WTC11 (cell line): Measurements from ENCODE around the gene VASN. TPM values are rescaled to one million over a fixed set of nuclear protein-coding genes. Genes with fewer than 3 reads are reported as not detected.

ENCODE experiments used
- ATAC-seq: fragments of 200-7000 bp; cut with Tn5 transposase; 2 replicates; pipeline ENCODE4 v1.10.0; 2021; ENCODE audit warnings: mild to moderate bottlenecking, moderate library complexity
- CTCF ChIA-PET: fragments of 300-600 bp; sonication (Branson Sonifier 250); formaldehyde crosslinking; loops from one replicate; lab custom pipeline; 2021; ENCODE audit warnings: antibody characterized with exemption; lab: Charles Lee
- POLR2A ChIA-PET: fragments of 350-600 bp; sonication (Branson Sonifier 250); formaldehyde crosslinking; loops from one replicate; lab custom pipeline; 2021; ENCODE audit warnings: antibody characterized with exemption; lab: Charles Lee
- DNase-seq: peaks from one replicate; pipeline ENCODE4 v3.0.0; 2021; ENCODE audit warnings: low spot score
- H3K27ac Mint-ChIP-seq: 2 replicates; pipeline ENCODE4 v1.8.0; 2021; ENCODE audit warnings: mixed read lengths
- H3K27me3 Mint-ChIP-seq: 2 replicates; pipeline ENCODE4 v1.8.0; 2021; ENCODE audit warnings: low read depth, mild to moderate bottlenecking, moderate library complexity, mixed read lengths
- H3K36me3 Mint-ChIP-seq: 2 replicates; pipeline ENCODE4 v1.8.0; 2021; ENCODE audit warnings: mixed read lengths
- H3K4me1 Mint-ChIP-seq: 2 replicates; pipeline ENCODE4 v1.8.0; 2022; ENCODE audit warnings: mixed read lengths
- H3K4me3 Mint-ChIP-seq: 2 replicates; pipeline ENCODE4 v1.8.0; 2021; ENCODE audit warnings: mild to moderate bottlenecking, moderate library complexity, mixed read lengths
- H3K9me3 Mint-ChIP-seq: 2 replicates; pipeline ENCODE4 v1.8.0; 2021; ENCODE audit warnings: mixed read lengths
- E2F4 ChIP-seq: sonication (generic); formaldehyde crosslinking; IDR thresholded peaks from 2 replicates; pipeline ENCODE4 v1.8.1; 2022; ENCODE audit warnings: low read depth, mild to moderate bottlenecking, moderate library complexity, missing genetic modification reagents, borderline replicate concordance
- ETV6 ChIP-seq: sonication (generic); formaldehyde crosslinking; IDR thresholded peaks from 2 replicates; pipeline ENCODE4 v1.8.1; 2022; ENCODE audit warnings: mild to moderate bottlenecking, missing genetic modification reagents
- FOXJ3 ChIP-seq: sonication (generic); formaldehyde crosslinking; IDR thresholded peaks from 2 replicates; pipeline ENCODE4 v1.9.0; 2021; ENCODE audit warnings: missing genetic modification reagents, mild to moderate bottlenecking, borderline replicate concordance
- FOXK1 ChIP-seq: sonication (generic); formaldehyde crosslinking; IDR thresholded peaks from 2 replicates; pipeline ENCODE4 v1.8.0; 2022; ENCODE audit warnings: mild to moderate bottlenecking, moderate library complexity, missing genetic modification reagents
- GABPB1 ChIP-seq: sonication (generic); formaldehyde crosslinking; IDR thresholded peaks from 2 replicates; pipeline ENCODE4 v1.8.1; 2023; ENCODE audit warnings: mild to moderate bottlenecking, missing genetic modification reagents
- IRF2 ChIP-seq: sonication (generic); formaldehyde crosslinking; IDR thresholded peaks from 2 replicates; pipeline ENCODE4 v1.8.0; 2022; ENCODE audit warnings: low read depth, missing genetic modification reagents, borderline replicate concordance
- JUN ChIP-seq: sonication (generic); formaldehyde crosslinking; IDR thresholded peaks from 2 replicates; pipeline ENCODE4 v1.8.0; 2023; ENCODE audit warnings: mild to moderate bottlenecking, missing genetic modification reagents
- NR3C1 ChIP-seq: sonication (generic); formaldehyde crosslinking; conservative IDR thresholded peaks from 2 replicates; pipeline ENCODE4 v1.8.1; 2023; ENCODE audit warnings: low read depth, mild to moderate bottlenecking, missing genetic modification reagents
- SMAD3 ChIP-seq: sonication (generic); formaldehyde crosslinking; IDR thresholded peaks from 2 replicates; pipeline ENCODE4 v1.8.0; 2022; ENCODE audit warnings: missing genetic modification reagents, mild to moderate bottlenecking, borderline replicate concordance
- TEAD1 ChIP-seq: sonication (generic); formaldehyde crosslinking; IDR thresholded peaks from 2 replicates; pipeline ENCODE4 v1.8.0; 2022; ENCODE audit warnings: mild to moderate bottlenecking, missing genetic modification reagents
- TEAD4 ChIP-seq: sonication (generic); formaldehyde crosslinking; IDR thresholded peaks from 2 replicates; pipeline ENCODE4 v1.8.0; 2022; ENCODE audit warnings: mild to moderate bottlenecking, missing genetic modification reagents
- ZNF138 ChIP-seq: sonication (generic); formaldehyde crosslinking; conservative IDR thresholded peaks from 2 replicates; pipeline ENCODE4 v1.8.1; 2022; ENCODE audit warnings: mild to moderate bottlenecking, moderate library complexity, missing genetic modification reagents
- ZNF232 ChIP-seq: sonication (generic); formaldehyde crosslinking; IDR thresholded peaks from 2 replicates; pipeline ENCODE4 v1.8.0; 2022; ENCODE audit warnings: mild to moderate bottlenecking, missing genetic modification reagents
- ZNF263 ChIP-seq: sonication (generic); formaldehyde crosslinking; IDR thresholded peaks from 2 replicates; pipeline ENCODE4 v1.8.1; 2022; ENCODE audit warnings: low read depth, mild to moderate bottlenecking, moderate library complexity, missing genetic modification reagents
- ZNF317 ChIP-seq: sonication (generic); formaldehyde crosslinking; IDR thresholded peaks from 2 replicates; pipeline ENCODE4 v1.8.1; 2023; ENCODE audit warnings: low read depth, mild to moderate bottlenecking, moderate library complexity, missing genetic modification reagents, borderline replicate concordance
- ZNF396 ChIP-seq: fragments of 250-450 bp; sonication (Bioruptor Pico); IDR thresholded peaks from 2 replicates; pipeline ENCODE4 v1.8.0; 2021; ENCODE audit warnings: mild to moderate bottlenecking, moderate library complexity, borderline replicate concordance
- ZNF423 ChIP-seq: fragments of 250-450 bp; sonication (Bioruptor Pico); IDR thresholded peaks from 2 replicates; pipeline ENCODE4 v2.1.2; 2022; ENCODE audit warnings: mild to moderate bottlenecking, moderate library complexity
- total RNA-seq: library from RNA; stranded (reverse); gene quantifications from 3 replicates; pipeline ENCODE4 v1.2.3, GENCODE V29; 2021
- TF ChIP-seq, protein P1 (sequence below): sonication (generic); formaldehyde crosslinking; IDR thresholded peaks from 2 replicates; pipeline ENCODE4 v1.8.1; 2023; ENCODE audit warnings: mild to moderate bottlenecking, missing genetic modification reagents
- TF ChIP-seq, protein P2 (sequence below): fragments of 250-450 bp; sonication (Bioruptor Pico); IDR thresholded peaks from 2 replicates; pipeline ENCODE4 v1.8.0; 2021; ENCODE audit warnings: mild to moderate bottlenecking
- TF ChIP-seq, protein P3 (sequence below): sonication (generic); formaldehyde crosslinking; IDR thresholded peaks from 2 replicates; pipeline ENCODE4 v1.8.0; 2023; ENCODE audit warnings: missing genetic modification reagents, mild to moderate bottlenecking, borderline replicate concordance
- TF ChIP-seq, protein P4 (sequence below): sonication (generic); formaldehyde crosslinking; IDR thresholded peaks from 2 replicates; pipeline ENCODE4 v1.8.0; 2022; ENCODE audit warnings: mild to moderate bottlenecking, missing genetic modification reagents
- TF ChIP-seq, protein P5 (sequence below): fragments of 250-450 bp; sonication (Bioruptor Pico); IDR thresholded peaks from 2 replicates; pipeline ENCODE4 v1.9.0; 2021; ENCODE audit warnings: mild to moderate bottlenecking

Gene VASN
- total RNA-seq, 1 experiment from 2014 or later = 8.0 TPM

- no peak for TF ChIP-seq ZNF138 (CRISPR knock-in tag)
- TF ChIP-seq ZNF396 = no peak
- TF ChIP-seq, protein P1, sequence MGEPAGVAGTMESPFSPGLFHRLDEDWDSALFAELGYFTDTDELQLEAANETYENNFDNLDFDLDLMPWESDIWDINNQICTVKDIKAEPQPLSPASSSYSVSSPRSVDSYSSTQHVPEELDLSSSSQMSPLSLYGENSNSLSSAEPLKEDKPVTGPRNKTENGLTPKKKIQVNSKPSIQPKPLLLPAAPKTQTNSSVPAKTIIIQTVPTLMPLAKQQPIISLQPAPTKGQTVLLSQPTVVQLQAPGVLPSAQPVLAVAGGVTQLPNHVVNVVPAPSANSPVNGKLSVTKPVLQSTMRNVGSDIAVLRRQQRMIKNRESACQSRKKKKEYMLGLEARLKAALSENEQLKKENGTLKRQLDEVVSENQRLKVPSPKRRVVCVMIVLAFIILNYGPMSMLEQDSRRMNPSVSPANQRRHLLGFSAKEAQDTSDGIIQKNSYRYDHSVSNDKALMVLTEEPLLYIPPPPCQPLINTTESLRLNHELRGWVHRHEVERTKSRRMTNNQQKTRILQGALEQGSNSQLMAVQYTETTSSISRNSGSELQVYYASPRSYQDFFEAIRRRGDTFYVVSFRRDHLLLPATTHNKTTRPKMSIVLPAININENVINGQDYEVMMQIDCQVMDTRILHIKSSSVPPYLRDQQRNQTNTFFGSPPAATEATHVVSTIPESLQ = no peak
- TF ChIP-seq ZNF263 = no peak
- no peak for TF ChIP-seq E2F4 (CRISPR knock-in tag)
- no peak for TF ChIP-seq ETV6 (CRISPR knock-in tag)
- no peak for TF ChIP-seq TEAD4 (CRISPR knock-in tag)
- TF ChIP-seq, protein P2, sequence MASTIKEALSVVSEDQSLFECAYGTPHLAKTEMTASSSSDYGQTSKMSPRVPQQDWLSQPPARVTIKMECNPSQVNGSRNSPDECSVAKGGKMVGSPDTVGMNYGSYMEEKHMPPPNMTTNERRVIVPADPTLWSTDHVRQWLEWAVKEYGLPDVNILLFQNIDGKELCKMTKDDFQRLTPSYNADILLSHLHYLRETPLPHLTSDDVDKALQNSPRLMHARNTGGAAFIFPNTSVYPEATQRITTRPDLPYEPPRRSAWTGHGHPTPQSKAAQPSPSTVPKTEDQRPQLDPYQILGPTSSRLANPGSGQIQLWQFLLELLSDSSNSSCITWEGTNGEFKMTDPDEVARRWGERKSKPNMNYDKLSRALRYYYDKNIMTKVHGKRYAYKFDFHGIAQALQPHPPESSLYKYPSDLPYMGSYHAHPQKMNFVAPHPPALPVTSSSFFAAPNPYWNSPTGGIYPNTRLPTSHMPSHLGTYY (CRISPR knock-in tag) = no peak
- no peak for TF ChIP-seq FOXJ3 (CRISPR knock-in tag)
- TF ChIP-seq, all 79 proteins: peak for 0
These were observed 36.7 kb downstream of the VASN start (continued) for GRCh38 chr16:4408323-4408690.

DNA sequence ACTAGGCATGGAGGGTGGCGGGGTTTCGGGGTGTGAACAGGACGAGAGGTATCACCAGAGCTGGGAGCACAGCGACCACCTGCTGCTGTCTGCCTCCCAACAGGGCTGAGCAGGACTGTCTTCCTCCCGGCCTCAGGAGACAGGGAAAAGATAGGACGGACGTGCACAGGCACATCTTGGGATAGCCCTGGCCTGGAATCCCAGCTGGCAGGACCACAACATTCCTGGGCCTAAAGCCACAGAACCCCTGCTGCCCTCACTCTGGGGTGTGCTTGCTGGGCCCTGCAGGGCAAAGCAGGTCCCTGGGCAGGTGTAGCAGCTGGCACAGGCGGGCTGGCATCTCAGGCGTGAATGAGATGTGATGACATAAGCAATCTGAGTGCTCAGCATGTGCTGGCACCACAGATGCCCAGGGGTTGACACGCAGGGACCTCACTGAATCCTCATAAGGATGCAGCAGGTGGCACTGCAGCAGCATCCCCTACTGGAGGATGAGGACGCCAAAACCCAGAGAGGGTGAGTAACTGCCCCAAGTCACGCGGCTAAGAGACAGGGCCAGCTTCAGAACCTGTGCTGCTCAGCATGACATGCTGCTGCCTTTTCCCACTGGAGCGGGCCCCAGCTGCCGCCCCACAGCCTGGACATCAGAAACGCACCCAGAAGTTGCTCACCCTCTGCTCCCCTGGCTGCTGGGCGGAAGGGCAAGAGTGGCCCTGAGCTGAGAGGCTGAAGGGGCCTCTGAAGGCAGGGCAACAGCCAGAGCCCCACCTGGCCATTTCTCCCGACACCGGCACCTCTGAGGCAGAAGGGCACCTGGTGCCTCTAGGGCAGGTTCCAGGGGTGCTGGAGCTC, 37.7 kb downstream of the VASN start:
- Mint-ChIP-seq H3K27me3 (no peaks in the 10 kb centered on the region), H3K9me3 (no peaks in the 10 kb centered on the region), H3K4me1 (peaks cover 5% of the 10 kb centered on the region), H3K36me3 (no peaks in the 10 kb centered on the region), H3K27ac (no peak overlapping the region), H3K4me3 (no peak overlapping the region)
- no peak for DNase-seq
- TF ChIP-seq, protein P3, sequence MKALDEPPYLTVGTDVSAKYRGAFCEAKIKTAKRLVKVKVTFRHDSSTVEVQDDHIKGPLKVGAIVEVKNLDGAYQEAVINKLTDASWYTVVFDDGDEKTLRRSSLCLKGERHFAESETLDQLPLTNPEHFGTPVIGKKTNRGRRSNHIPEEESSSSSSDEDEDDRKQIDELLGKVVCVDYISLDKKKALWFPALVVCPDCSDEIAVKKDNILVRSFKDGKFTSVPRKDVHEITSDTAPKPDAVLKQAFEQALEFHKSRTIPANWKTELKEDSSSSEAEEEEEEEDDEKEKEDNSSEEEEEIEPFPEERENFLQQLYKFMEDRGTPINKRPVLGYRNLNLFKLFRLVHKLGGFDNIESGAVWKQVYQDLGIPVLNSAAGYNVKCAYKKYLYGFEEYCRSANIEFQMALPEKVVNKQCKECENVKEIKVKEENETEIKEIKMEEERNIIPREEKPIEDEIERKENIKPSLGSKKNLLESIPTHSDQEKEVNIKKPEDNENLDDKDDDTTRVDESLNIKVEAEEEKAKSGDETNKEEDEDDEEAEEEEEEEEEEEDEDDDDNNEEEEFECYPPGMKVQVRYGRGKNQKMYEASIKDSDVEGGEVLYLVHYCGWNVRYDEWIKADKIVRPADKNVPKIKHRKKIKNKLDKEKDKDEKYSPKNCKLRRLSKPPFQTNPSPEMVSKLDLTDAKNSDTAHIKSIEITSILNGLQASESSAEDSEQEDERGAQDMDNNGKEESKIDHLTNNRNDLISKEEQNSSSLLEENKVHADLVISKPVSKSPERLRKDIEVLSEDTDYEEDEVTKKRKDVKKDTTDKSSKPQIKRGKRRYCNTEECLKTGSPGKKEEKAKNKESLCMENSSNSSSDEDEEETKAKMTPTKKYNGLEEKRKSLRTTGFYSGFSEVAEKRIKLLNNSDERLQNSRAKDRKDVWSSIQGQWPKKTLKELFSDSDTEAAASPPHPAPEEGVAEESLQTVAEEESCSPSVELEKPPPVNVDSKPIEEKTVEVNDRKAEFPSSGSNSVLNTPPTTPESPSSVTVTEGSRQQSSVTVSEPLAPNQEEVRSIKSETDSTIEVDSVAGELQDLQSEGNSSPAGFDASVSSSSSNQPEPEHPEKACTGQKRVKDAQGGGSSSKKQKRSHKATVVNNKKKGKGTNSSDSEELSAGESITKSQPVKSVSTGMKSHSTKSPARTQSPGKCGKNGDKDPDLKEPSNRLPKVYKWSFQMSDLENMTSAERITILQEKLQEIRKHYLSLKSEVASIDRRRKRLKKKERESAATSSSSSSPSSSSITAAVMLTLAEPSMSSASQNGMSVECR (CRISPR knock-in tag) = no peak
- TF ChIP-seq ZNF317 (CRISPR knock-in tag) = no peak
- no peak for TF ChIP-seq GABPB1 (CRISPR knock-in tag)
- TF ChIP-seq, protein P4, sequence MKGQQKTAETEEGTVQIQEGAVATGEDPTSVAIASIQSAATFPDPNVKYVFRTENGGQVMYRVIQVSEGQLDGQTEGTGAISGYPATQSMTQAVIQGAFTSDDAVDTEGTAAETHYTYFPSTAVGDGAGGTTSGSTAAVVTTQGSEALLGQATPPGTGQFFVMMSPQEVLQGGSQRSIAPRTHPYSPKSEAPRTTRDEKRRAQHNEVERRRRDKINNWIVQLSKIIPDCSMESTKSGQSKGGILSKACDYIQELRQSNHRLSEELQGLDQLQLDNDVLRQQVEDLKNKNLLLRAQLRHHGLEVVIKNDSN (CRISPR knock-in tag) = no peak
- no peak for TF ChIP-seq ZNF423 (CRISPR knock-in tag)
- TF ChIP-seq FOXK1 (CRISPR knock-in tag) = no peak
- TF ChIP-seq SMAD3 (CRISPR knock-in tag) = no peak
- TF ChIP-seq TEAD1 = no peak
- no peak for TF ChIP-seq JUN (CRISPR knock-in tag)
- no peak for TF ChIP-seq NR3C1 (CRISPR knock-in tag)
- no peak for TF ChIP-seq IRF2 (CRISPR knock-in tag)
- TF ChIP-seq ZNF232 (CRISPR knock-in tag) = no peak
- TF ChIP-seq, protein P5, sequence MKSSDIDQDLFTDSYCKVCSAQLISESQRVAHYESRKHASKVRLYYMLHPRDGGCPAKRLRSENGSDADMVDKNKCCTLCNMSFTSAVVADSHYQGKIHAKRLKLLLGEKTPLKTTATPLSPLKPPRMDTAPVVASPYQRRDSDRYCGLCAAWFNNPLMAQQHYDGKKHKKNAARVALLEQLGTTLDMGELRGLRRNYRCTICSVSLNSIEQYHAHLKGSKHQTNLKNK (CRISPR knock-in tag) = no peak
- CTCF ChIA-PET = interaction anchor here (0.7 to 2.9 kb wide), 6 partner anchors 31 to 166 kb away, joined by 3 to 18 read pairs (median 4); no protein-coding TSS in a partner anchor
- POLR2A ChIA-PET = interaction anchor here (0.5 kb wide), 1 partner anchor 1007 kb away, joined by 3 read pairs; no protein-coding TSS in a partner anchor
- no peak for ATAC-seq
